Hepatocyte (in vitro differentiated cells): Measurements from ENCODE around the gene C2CD2L.

Source experiments
- EZH2 ChIP-seq: fragments of 200-600 bp; sonication (generic); IDR thresholded peaks from 2 replicates; pipeline ENCODE4 v1.6.1; 2016; ENCODE audit warnings: antibody characterized with exemption, mild to moderate bottlenecking, borderline replicate concordance
- EZH2phosphoT487 ChIP-seq: fragments of 200-600 bp; sonication (generic); IDR thresholded peaks from one replicate; pipeline ENCODE4 v1.6.1; 2018; ENCODE audit warnings: antibody characterized with exemption, mild to moderate bottlenecking, low read depth, moderate library complexity; ENCODE audit not compliant: unreplicated experiment, severe bottlenecking
- TF ChIP-seq, protein P1 (sequence below): fragments of 200-600 bp; sonication (generic); IDR thresholded peaks from 2 replicates; pipeline ENCODE4 v1.5.1; 2016; ENCODE audit warnings: antibody characterized with exemption, mild to moderate bottlenecking; ENCODE audit not compliant: poor library complexity

GRCh38 chr11:119084663-119085436 lies 22.3 kb upstream of the C2CD2L start, which contains the start of gene HMBS:
- TF ChIP-seq, protein P1, sequence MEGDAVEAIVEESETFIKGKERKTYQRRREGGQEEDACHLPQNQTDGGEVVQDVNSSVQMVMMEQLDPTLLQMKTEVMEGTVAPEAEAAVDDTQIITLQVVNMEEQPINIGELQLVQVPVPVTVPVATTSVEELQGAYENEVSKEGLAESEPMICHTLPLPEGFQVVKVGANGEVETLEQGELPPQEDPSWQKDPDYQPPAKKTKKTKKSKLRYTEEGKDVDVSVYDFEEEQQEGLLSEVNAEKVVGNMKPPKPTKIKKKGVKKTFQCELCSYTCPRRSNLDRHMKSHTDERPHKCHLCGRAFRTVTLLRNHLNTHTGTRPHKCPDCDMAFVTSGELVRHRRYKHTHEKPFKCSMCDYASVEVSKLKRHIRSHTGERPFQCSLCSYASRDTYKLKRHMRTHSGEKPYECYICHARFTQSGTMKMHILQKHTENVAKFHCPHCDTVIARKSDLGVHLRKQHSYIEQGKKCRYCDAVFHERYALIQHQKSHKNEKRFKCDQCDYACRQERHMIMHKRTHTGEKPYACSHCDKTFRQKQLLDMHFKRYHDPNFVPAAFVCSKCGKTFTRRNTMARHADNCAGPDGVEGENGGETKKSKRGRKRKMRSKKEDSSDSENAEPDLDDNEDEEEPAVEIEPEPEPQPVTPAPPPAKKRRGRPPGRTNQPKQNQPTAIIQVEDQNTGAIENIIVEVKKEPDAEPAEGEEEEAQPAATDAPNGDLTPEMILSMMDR = no peak
- no peak for TF ChIP-seq EZH2phosphoT487
- TF ChIP-seq EZH2 = no peak
